Breast epithelium (tissue), 3 donors: ENCODE results near the gene JCHAIN.

ENCODE experiments used
- CTCF ChIP-seq, 3 donors: fragments of 450-650 bp; IDR thresholded peaks; one replicate each; pipeline ENCODE4 v1.5.1; 2016 to 2017; ENCODE audit warnings: antibody characterized with exemption in 3 of 3, mild to moderate bottlenecking in 3 of 3, moderate library complexity in 3 of 3
- POLR2A ChIP-seq: fragments of 450-650 bp; IDR thresholded peaks from one replicate; pipeline ENCODE4 v1.6.1; 2016; ENCODE audit warnings: antibody characterized with exemption, mild to moderate bottlenecking, moderate library complexity

GRCh38 chr4:70657326-70657725 is 9.0 kb downstream of the JCHAIN start:
- no peak for TF ChIP-seq CTCF (IDR thresholded peaks at IDR 0.05)
- no peak for TF ChIP-seq POLR2A
